Pons (tissue), 1 donor: Measurements from ENCODE around the gene FAIM2.
A peak's percentile ranks its signal among the peaks of the same experiment; 100 is the strongest.
"Not testable (repeated sequence)": the region's sequence is repeated elsewhere in the genome, so short reads cannot be mapped to it uniquely, and the experiment has no call there.

Experiments used
- DNase-seq: peaks from one replicate; pipeline ENCODE4 v3.0.0-alpha.2; 2016; ENCODE audit warnings: low spot score

Gene FAIM2

DNA sequence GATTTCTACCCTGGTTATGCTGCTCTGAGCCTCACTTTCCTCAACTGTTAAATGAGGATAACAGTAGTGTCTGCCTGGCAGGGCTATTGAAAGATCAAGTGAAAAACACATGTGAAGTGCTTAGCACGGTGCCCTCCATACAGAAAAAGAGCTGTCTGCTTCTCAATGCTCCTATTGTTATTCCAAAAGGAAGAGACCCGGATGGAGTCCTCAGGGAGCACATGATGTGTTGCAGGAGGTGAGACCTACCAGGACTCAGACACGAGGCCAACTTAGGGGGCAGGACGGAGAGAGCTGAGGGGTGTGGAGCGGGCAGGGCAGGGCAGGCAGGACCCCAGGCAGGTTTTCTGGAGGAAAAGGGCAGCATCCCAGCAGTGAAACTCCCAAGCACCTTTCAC is 8.9 kb downstream of the FAIM2 start:
- DNase-seq: peak; percentile 79

- DNase-seq: no peak
These were observed 9.6 kb downstream of the FAIM2 start for GRCh38 chr12:49893753-49894750.

- DNase-seq: no peak
These were observed 10.9 kb downstream of the FAIM2 start for GRCh38 chr12:49892732-49893317.

- no peak for DNase-seq
These were observed 11.5 kb downstream of the FAIM2 start for GRCh38 chr12:49892084-49892731.

DNA sequence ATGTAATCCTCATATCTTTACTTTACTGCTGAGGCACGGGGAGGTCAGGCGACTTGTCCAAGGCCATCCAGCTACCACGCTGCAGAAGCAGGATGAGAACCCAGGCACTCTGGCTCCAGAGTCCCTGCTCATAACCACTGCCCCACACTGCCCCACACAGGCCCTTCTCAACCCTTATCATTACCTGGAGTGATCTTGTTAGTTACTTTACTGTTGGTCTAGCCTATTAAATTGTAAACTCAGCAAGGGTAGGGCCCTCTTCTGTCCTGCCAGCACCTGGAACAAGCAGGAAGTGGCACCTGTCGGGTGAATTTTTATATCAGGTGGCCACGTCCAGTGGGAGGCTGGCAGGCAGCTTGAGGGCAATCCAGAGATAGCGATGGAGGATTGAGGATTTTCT is 12.2 kb downstream of the FAIM2 start:
- DNase-seq: no peak

- DNase-seq: no peak
These were observed 12.7 kb downstream of the FAIM2 start for GRCh38 chr12:49891012-49891411.

DNA sequence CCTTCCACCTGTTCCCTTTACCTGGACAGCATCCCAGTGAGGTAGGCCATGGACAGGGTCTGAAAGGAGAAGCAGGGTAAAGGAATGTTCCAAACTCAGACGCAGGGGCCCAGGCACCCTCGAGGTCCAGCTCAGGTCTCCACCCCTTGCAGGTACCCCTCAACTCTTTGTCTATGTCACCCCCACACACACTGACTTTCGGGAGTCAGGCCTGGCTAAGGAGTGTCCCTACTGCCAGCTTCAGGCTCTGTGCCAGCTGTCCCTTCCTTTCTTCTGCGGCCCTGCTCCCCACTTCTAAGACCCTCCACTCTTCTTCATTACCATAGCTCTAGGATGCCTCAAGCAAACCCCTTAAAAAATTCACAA is 13.6 kb downstream of the FAIM2 start:
- DNase-seq: no peak

- no peak for DNase-seq
These were observed 14.2 kb downstream of the FAIM2 start for GRCh38 chr12:49889361-49890095.

GRCh38 chr12:49888461-49889151 is 15.1 kb downstream of the FAIM2 start:
- no peak for DNase-seq

GRCh38 chr12:49887536-49888401 is 15.9 kb downstream of the FAIM2 start:
- DNase-seq: no peak

DNA sequence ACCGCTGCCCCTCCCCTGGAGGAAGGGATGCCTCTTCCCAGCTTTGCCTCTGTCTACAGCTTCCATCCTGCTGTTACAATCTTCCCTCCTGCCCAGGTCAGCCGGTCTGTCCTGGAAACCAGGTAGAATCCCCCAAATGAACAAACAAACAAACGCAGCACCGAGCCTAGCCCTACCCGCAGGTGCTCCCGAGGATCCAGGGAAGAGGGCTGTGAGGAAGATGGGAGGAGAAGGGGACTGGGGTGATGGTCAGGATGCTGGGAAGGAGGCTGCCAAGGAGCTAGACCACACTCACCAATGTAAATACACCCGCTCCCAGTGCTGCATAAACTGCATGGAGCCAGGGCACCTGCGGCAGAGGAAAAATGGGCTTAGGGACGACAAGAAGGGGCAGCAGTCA is 16.6 kb downstream of the FAIM2 start:
- DNase-seq: no peak

GRCh38 chr12:49885663-49886461 is 17.8 kb downstream of the FAIM2 start:
- no peak for DNase-seq

DNA sequence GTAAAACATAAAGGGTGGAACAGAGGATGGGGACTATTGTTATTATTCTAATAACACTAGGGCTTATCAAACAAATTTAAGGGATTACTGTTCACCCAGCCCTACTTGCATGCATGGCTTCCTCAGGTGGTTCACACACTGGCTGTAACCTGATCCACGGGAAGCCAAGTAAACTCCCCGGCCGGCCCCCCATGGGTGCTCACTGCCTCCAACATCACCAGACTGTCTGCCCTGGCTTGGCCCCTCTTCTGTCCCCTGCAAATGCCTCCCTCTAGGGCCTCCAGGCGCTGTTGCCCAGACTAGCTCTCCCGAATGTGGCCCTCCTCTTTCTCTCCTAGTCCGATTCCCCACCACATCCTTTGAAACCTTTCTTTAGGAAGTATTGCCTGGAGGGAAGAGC is 18.6 kb downstream of the FAIM2 start:
- no peak for DNase-seq

DNA sequence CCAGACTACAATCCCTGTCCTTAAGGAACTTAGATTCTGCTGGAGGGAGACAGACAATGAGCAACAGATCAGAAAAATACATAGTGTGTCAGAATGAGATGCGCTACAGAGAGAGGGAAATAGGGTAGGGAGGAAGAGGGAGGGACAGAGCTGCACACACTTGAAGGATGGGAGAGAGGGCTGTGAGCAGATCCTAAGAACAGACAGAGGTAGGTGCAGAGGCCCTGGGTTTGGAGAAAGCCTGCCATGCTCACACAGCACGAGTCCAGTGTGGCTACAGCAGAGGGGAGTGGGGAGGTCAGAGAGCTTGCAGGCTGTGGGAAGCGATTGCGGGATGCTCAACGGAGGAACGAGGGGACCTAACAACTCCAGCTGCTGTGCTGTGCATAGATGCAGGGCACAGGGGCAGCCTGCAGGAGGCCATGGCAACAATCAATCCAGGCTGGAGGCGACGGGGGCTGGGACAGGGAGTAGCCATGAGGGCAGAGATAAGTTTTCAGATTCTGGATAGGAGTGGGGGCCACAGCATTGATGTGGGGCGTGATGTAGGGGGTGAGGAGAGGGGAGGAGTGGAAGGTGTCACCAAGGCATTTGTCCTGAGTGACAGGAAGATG is 20.7 kb downstream of the FAIM2 start:
- DNase-seq: no peak

DNA sequence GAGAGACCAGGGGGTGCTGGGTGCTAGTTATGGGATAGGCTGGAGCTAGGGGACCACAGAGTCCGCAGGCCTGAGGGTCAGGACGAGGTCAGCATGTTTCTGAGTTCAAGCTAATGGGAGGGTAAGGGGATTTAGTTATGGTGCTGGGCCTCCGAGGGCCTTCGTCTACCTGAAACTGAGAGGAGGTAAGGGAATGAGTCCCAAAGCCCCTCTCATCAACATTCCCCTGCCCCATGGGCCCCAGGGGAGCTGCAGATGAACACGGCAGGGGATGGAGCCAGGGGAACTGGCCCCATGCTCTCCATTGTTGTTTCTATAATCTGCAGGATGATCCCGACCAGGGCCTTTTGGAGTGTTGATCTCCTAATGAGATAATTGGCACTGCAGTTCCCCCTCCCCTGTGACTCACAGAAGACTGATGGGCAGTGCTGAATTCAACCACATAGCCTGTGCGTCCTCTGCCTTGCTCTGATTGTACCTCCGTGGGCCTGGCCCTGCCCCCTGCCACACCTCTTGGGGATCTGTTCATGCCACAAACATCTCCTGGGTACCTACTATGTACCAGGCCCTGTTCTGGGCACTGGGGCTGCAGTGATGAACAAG is 21.4 kb downstream of the FAIM2 start:
- no peak for DNase-seq

DNA sequence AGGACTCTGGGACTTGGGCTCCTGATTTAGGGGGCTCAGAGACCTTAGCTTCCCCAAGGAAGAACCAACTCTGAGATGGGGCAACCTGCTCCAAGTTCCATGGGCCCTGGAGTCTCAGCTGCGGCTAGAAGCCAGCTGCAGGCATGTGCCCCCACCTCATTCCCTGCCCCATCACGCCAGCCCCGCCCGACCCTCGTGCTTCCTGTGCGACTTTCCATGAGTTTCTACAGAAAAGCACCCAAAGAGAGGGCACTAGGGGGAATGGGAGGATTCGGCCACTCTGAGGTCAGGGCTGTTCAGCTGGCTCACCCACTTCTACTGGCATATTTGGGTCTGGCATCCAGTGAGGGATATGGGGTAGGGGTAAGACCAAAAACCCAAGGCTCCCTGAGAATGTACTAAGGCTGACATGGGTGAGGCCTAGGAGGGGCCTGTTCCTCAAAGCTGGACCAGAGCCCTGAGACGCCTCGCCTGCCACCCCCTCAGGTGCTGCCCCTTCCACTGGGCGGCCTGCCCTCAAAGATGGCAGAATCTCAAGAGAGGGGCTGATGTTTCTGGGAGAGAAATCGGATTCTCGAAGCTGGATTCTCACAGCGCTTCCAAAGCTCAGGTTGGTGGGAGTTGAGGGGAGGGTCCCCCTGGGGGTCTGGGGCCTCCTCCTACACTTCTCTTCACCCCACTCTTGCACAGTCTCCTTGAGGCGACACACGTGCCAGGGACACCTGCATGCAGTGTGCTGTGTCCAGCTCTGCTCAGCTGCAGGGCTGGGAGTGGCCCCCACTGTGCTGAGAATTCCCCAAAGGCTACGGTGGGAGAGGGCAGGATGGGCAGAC is 22.1 kb downstream of the FAIM2 start:
- DNase-seq: no peak

DNA sequence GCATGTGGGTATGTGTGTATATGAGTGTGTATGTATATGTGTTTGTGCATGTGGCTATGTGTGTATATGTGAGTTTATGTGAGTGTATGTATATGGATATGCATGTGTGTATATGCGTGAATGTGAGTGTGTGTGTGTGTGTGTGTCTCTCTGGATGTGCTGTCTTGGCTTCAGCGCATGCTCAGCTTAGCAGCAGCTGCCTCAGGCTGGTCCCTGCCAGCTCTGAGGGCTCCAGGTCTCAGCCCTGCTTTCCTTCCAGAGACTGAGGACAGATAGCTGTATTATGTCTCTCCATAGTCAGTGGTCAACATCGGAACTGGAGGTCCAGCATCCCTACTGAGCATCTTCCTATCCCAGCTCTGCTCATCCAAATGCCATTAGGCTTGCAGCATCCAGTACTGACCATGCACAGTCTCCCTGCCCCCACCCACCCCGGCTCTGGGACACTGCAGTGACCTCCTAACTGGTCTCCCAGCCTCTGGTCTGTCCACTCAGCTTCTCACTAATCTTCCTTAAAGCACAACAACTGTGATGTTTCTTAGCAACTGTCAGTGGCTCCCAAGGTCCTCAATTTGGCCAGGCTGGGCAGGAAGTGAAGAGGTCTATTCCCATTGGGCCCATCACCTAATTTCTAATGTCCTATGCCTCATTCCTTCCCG is 22.8 kb downstream of the FAIM2 start:
- DNase-seq: no peak

GRCh38 chr12:49879065-49879464 is 24.6 kb downstream of the FAIM2 start:
- not testable (repeated sequence) for DNase-seq
